Measurements from ENCODE around the gene IRS2. TPM values are rescaled to one million over a fixed set of nuclear protein-coding genes. Genes with fewer than 3 reads are reported as not detected.

IRS2 gene
- polyA plus RNA-seq, 1 of the 3 experiments (the other 2 are of a cell fraction): 7.0 TPM

DNA sequence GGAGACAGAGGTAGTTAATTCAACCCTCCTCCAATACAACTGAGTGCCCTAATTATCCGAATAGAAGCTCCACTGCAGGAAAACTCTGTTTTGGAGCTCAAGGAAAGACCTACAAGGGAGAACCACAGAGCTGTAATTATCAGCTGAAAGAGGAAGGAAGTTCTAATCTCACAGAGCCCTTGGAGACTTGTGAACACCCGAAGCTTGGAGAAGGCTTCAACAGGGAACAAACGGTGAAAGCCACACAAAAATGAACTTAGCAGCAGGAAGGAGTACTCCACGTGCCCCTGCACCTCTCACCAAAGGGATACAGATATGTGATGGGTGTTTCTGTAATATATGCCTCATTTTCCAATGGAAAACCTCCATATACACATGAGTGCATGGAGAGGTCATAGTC is 61.1 kb downstream of the IRS2 start (continued):
- TF ChIP-seq USF2 (IDR thresholded peaks at IDR 0.05; ENCODE audit: borderline replicate concordance, low read depth, low read length) (no peak), RAD21 (IDR thresholded peaks at IDR 0.05; ENCODE audit: low read length) (no peak), TCF12 (IDR thresholded peaks at IDR 0.05) (no peak)

DNA sequence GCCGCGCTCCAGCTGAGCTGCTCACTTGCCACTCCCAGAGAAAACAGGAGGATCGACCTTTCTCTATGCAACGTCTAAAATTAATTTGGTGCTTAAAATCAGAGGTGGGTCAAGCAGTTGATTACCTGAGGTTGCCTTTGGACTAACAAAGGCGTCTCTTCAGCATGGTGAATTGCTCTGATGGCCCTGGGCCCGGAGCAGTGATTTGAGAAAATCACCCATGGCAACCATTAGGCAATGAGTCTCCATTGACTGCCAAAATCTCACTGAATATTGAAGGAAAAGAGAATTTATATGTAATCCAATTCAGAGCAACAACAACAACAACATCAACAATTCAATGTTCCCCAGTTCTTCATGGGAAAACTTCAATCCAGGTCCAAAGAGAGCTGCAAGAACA is 61.8 kb downstream of the IRS2 start:
- H3K4me1 ChIP-seq (ENCODE audit: control insufficient read depth in 1 of 2, insufficient read depth in 2 of 2, low read depth in 1 of 2, low read length in 1 of 2): peaks cover 0 to 34% of the 10 kb centered on the region in 2 experiments; a peak in 2 of 4 replicates
- ChIA-PET POLR2A (interaction anchor here (0.8 kb wide), 1 partner anchor 443 kb away, joined by 3 read pairs; no protein-coding TSS in a partner anchor), CTCF (interaction anchor here (1.2 to 1.4 kb wide), 2 partner anchors 19 to 36 kb away, joined by 3 to 4 read pairs; no protein-coding TSS in a partner anchor)
- no peaks in the 10 kb centered on the region for H3K9me3 ChIP-seq
- H3K27me3 ChIP-seq (ENCODE audit: insufficient read depth): no peaks in the 10 kb centered on the region; the same call in 1 of the 2 replicates
- H2AFZ ChIP-seq (ENCODE audit: low read depth): no peak overlapping the region
- WGBS (ENCODE audit: low lambda C conversion rate): 80% methylated on average over 6 of the region's 6 CpGs
- no peak for DNase-seq
- H4K20me1 ChIP-seq (ENCODE audit: insufficient read depth): no peaks in the 10 kb centered on the region
- H3F3A ChIP-seq (replicated peaks; ENCODE audit: insufficient read depth): no peaks in the 10 kb centered on the region
- TF ChIP-seq RAD21 (IDR thresholded peaks at IDR 0.05; ENCODE audit: low read length) (no peak), SIN3A (IDR thresholded peaks at IDR 0.05; ENCODE audit: borderline replicate concordance, low read depth, low read length) (no peak), POLR2AphosphoS5 (IDR thresholded peaks at IDR 0.05; ENCODE audit: low read depth, low read length) (no peak), EZH2phosphoT487 (IDR thresholded peaks at IDR 0.05; ENCODE audit: borderline replicate concordance, low read depth) (no peak), ELF1 (IDR thresholded peaks at IDR 0.05) (no peak), EP300 (IDR thresholded peaks at IDR 0.05; ENCODE audit: borderline replicate concordance in 1 of 2, low read depth in 1 of 2, low read length in 1 of 2) (no peak), JUND (IDR thresholded peaks at IDR 0.05) (no peak), FOSL2 (IDR thresholded peaks at IDR 0.05; ENCODE audit: borderline replicate concordance, low read depth) (no peak), RCOR1 (IDR thresholded peaks at IDR 0.05; ENCODE audit: low read length) (no peak)
- TF ChIP-seq, protein P1, sequence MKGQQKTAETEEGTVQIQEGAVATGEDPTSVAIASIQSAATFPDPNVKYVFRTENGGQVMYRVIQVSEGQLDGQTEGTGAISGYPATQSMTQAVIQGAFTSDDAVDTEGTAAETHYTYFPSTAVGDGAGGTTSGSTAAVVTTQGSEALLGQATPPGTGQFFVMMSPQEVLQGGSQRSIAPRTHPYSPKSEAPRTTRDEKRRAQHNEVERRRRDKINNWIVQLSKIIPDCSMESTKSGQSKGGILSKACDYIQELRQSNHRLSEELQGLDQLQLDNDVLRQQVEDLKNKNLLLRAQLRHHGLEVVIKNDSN (IDR thresholded peaks at IDR 0.05; ENCODE audit: borderline replicate concordance, low read depth): no peak
- TF ChIP-seq, protein P2, sequence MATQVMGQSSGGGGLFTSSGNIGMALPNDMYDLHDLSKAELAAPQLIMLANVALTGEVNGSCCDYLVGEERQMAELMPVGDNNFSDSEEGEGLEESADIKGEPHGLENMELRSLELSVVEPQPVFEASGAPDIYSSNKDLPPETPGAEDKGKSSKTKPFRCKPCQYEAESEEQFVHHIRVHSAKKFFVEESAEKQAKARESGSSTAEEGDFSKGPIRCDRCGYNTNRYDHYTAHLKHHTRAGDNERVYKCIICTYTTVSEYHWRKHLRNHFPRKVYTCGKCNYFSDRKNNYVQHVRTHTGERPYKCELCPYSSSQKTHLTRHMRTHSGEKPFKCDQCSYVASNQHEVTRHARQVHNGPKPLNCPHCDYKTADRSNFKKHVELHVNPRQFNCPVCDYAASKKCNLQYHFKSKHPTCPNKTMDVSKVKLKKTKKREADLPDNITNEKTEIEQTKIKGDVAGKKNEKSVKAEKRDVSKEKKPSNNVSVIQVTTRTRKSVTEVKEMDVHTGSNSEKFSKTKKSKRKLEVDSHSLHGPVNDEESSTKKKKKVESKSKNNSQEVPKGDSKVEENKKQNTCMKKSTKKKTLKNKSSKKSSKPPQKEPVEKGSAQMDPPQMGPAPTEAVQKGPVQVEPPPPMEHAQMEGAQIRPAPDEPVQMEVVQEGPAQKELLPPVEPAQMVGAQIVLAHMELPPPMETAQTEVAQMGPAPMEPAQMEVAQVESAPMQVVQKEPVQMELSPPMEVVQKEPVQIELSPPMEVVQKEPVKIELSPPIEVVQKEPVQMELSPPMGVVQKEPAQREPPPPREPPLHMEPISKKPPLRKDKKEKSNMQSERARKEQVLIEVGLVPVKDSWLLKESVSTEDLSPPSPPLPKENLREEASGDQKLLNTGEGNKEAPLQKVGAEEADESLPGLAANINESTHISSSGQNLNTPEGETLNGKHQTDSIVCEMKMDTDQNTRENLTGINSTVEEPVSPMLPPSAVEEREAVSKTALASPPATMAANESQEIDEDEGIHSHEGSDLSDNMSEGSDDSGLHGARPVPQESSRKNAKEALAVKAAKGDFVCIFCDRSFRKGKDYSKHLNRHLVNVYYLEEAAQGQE (IDR thresholded peaks at IDR 0.05; ENCODE audit: low read depth, low read length): no peak
- no peak overlapping the region for H3K9ac ChIP-seq
- H3K27ac ChIP-seq (ENCODE audit: low read depth in 2 of 2, low read length in 1 of 2): no peak overlapping the region
- H3K36me3 ChIP-seq (replicated peaks in 1 of 2; ENCODE audit: control insufficient read depth in 1 of 2, insufficient read depth in 2 of 2, low read length in 1 of 2): no peaks in the 10 kb centered on the region
- no peaks in the 10 kb centered on the region for H3K9me2 ChIP-seq
- H3K4me3 ChIP-seq (ENCODE audit: low read depth in 2 of 2, low read length in 1 of 2): no peak overlapping the region
- no peaks in the 10 kb centered on the region for H3K79me2 ChIP-seq (ENCODE audit: insufficient read depth)
- H3K4me2 ChIP-seq: no peak overlapping the region

Data from SK-N-SH (cell line).